HG03064 (cell line): ENCODE data around the gene CTF1.
"Not testable (repeated sequence)": the region's sequence is repeated elsewhere in the genome, so short reads cannot be mapped to it uniquely, and the experiment has no call there.

Experiments used
- ATAC-seq: cut with Tn5 transposase; IDR thresholded peaks from one replicate; pipeline ENCODE4 v1.9.1; 2021; ENCODE audit warnings: low read depth; ENCODE audit not compliant: unreplicated experiment

The CTF1 gene

DNA sequence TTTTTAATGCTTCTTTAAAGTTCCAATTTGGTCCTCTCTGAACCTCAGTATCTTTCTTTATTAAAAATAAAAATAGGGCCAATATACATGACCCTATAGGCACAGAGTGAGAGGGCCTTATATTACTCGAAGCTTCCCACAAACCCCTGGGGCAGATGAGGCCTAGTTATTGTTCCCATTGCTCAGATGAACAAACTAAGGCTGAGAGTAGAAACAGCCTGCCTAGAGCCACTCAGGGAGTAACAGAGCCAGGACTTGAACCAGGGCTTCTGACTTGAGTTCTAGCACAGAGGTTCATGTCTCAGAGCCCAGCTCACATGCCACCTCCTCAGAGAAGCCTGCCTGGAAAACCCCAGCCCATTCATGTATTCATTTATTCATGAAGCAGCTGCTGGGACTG lies 10.3 kb upstream of the CTF1 start:
- no peak for ATAC-seq

DNA sequence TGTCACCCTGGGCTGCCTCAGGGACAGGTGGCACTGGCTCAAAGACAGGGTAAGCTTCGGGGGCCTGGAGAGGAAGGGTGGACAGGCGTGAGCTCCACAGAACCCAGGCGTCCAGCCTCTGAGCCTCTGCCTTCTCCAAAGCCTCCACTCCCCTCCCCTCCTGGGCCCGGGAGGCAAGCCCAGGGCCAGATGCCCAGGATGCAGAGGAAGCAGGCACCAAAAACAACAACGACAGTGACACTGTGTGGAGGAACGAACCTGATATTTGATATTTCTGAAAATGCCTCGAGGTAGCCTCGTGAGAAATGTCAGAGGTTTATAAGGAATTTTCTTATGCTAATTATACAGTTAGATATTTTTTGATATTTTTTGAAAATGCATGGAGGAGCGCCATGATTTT lies 8.5 kb upstream of the CTF1 start:
- ATAC-seq: no peak

GRCh38 chr16:30888856-30889499 lies 7.4 kb upstream of the CTF1 start:
- no peak for ATAC-seq

DNA sequence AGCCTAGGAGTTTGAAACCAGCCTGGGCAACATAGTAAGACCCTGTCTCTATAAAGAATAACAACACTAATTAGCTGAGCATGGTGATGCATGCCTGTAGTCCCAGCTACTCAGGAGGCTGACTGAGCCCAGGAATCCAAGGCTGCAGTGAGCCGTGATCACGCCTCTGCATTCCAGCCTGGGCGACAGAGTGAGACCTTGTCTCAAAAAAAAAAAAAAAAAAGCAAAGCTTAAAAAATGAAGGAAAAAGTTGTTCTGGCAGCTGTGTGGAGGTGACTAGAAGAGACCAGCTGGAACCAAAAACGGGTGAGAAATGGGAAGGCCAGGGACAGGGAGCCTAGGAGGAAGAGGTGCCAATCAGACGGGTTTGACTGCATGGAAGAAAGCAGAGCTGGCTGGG lies 6.7 kb upstream of the CTF1 start:
- no peak for ATAC-seq

GRCh38 chr16:30891043-30891823 lies 5.2 kb upstream of the CTF1 start:
- not testable (repeated sequence) for ATAC-seq

- ATAC-seq: no peak
These were observed 3.6 kb upstream of the CTF1 start for GRCh38 chr16:30892670-30893416.

DNA sequence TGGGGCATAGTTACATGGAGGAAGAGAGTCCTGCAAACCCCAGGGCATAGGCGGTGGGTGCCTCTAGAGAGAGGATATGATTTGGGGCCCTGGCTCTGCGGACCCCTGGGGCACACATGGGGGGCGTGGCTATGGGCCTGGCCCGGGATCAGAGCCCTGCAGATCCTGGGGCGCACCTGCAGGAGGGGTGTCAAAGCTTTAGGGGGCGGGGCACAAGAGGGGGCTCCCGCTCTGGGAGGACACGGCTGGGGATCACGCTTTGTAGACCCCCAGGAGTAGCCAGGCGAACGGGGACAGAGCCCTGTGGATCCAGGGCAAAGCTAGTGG lies 3.0 kb upstream of the CTF1 start:
- no peak for ATAC-seq

DNA sequence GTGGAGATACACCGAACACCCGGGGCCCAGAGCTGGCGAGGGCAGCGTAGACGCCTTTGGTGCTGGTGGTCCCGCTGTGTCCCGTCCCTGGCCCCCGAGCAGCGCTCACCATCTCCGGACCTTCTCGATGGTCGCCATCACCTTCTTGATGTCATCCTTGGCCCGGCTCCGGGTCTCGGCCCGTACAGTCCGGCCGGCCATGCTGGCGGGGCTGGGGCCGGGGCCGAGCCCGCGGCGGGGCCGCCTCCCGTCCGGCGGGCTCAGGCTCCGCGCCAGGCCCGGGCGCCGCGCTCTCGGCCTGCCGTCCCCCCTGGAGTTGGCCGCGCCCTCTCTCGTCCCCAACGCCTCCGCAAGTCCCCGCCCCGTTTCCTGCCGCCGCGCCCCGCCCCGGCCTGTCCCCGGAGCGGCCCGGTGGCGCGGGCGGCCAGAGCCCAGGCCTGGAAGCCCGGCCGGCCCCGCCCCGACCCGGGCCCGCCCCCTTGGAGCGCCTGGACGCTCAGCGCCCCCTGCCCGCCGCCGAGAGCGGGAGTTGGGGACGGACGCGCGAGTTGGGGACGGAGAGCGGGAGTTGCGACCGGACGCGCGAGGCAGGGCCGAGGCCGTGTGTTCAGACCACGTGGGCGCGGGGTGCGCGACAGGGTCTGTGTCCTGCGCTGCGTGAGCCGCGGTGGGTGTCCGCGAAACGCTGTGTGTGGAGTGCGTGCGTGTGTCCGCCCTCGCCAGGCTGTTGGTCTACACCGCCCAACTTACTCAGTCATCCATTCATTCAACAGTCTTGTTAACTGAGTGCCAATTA lies 2.5 kb upstream of the CTF1 start, which contains the start of gene BCL7C:
BCL7C (minus strand) TSS at position 334 of the 796 bp plus-strand sequence; CDS start at position 201, 133 bp downstream.
- peak; percentile 58 for ATAC-seq

DNA sequence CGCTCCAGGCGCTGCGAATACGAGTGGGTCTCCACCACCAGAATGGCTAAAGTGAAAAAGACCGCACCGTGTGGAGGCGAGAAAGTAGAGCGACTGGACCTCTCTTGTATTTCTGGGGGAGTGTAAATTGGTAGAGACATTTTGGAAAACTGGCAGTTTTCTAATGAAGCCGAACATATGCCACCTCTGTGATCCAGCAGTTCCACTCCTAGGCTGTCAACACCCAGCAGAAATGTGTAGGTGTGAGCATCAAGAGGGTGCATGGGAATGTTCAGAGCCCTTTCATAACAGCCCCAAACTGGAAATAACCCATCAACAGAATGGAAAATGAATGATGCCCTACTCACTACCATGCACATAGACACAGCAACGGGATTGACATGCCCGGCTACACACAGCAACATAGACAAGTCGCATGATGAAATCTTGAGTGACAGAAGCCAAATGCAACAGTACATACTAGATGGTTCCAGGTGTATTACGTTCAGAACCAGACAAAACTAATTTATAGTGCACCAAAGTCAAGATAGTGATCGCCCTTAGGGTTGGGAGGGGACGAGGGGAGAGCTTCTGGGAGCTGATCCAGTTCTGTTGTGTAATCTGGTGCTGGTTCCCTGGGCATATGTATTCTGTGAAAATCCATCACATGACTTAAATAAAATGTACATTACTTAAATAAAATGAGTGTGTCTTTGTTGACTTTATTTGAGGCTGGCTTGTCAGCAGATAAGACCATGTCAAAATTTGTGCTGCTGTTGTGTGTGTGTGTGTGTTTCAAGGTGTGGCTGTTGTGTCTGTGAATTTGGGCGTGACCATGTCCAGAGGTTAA lies 1.7 kb upstream of the CTF1 start:
- ATAC-seq: no peak

DNA sequence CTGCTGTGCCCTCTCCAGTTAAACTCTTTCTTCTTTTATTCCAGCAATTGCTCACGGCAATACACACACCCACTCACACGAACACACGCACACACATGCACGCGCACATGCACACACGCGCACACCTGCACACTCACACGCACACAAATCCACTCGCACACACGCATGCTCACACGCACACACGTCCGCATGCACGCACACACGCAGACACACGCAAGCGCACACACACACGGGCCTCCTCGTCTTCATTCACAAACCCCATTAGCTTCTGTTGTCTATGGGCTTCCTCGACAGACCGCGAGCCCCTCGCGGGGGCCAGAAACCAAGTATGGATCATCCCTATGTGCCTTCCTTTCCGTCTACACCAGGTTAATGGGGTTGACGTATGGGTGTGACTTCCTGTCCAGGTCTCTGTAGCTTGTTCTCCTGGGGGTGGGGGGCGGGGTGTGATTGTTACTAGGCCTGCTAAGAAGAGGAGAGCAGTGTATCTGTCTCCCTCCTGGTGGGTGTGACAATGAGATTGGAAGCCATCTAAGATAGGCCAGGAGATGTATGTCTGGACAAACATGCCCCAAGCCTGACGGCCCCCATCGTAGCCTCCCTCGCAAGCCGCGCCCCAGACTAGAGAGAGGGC lies 670 bp upstream of the CTF1 start:
- no peak for ATAC-seq

GRCh38 chr16:30896889-30897733 lies 697 bp downstream of the CTF1 start:
- ATAC-seq: no peak

- ATAC-seq: no peak
These were observed 3.4 kb downstream of the CTF1 start for GRCh38 chr16:30899794-30900193.

- no peak for ATAC-seq
These were observed 4.2 kb downstream of the CTF1 start for GRCh38 chr16:30900588-30900987.

GRCh38 chr16:30901201-30902028 lies 5.0 kb downstream of the CTF1 start:
- ATAC-seq: no peak

GRCh38 chr16:30902029-30902972 lies 5.9 kb downstream of the CTF1 start:
- ATAC-seq: no peak

- ATAC-seq: no peak
These were observed 6.6 kb downstream of the CTF1 start for GRCh38 chr16:30903002-30903401.

- ATAC-seq: no peak
These were observed 7.2 kb downstream of the CTF1 start for GRCh38 chr16:30903596-30903995.
